ENCODE data around the gene TXNL4A. TPM values are rescaled to one million over a fixed set of nuclear protein-coding genes. Genes with fewer than 3 reads are reported as not detected.

The TXNL4A gene
- total RNA-seq, 1 experiment from 2014 or later: 216 TPM

- H3K4me1 ChIP-seq (ENCODE audit: insufficient read depth, low read length, poor library complexity, severe bottlenecking): peaks cover 11% of the 10 kb centered on the region
- no peaks in the 10 kb centered on the region for H3K9me3 ChIP-seq (ENCODE audit: low read depth, low read length, poor library complexity, severe bottlenecking)
- no peak for TF ChIP-seq EZH2 (IDR thresholded peaks at IDR 0.05; ENCODE audit: borderline replicate concordance, low read depth, low read length, poor library complexity, severe bottlenecking)
- TF ChIP-seq, protein P1, sequence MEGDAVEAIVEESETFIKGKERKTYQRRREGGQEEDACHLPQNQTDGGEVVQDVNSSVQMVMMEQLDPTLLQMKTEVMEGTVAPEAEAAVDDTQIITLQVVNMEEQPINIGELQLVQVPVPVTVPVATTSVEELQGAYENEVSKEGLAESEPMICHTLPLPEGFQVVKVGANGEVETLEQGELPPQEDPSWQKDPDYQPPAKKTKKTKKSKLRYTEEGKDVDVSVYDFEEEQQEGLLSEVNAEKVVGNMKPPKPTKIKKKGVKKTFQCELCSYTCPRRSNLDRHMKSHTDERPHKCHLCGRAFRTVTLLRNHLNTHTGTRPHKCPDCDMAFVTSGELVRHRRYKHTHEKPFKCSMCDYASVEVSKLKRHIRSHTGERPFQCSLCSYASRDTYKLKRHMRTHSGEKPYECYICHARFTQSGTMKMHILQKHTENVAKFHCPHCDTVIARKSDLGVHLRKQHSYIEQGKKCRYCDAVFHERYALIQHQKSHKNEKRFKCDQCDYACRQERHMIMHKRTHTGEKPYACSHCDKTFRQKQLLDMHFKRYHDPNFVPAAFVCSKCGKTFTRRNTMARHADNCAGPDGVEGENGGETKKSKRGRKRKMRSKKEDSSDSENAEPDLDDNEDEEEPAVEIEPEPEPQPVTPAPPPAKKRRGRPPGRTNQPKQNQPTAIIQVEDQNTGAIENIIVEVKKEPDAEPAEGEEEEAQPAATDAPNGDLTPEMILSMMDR (conservative IDR thresholded peaks at IDR 0.05; ENCODE audit: low read depth, low read length): no peak
- no peak overlapping the region for H3K27ac ChIP-seq (ENCODE audit: low read depth, low read length, poor library complexity, severe bottlenecking)
- no peak overlapping the region for H3K4me3 ChIP-seq (ENCODE audit: low read depth, low read length, poor library complexity, severe bottlenecking)
- ChIA-PET POLR2A (ENCODE audit: low non-redundant PET) (interaction anchor here (0.6 kb wide), 1 partner anchor 129 kb away, joined by 3 read pairs; no protein-coding TSS in a partner anchor), CTCF (no interaction called here)
- H3K27me3 ChIP-seq (replicated peaks; ENCODE audit: insufficient read depth, low read depth, low read length, poor library complexity): no peaks in the 10 kb centered on the region
- intact Hi-C loops (cut with micrococcal nuclease; ENCODE audit: unreplicated experiment): no loop called here
- peaks cover 23% of the 10 kb centered on the region for H3K36me3 ChIP-seq (ENCODE audit: insufficient read depth, low read length, poor library complexity, severe bottlenecking)
- no TSS peak for BruUV-seq (replicated peaks)
- DNase-seq (ENCODE audit: low spot score): no peak
Measured at GRCh38 chr18:79983253-79983652, 5.1 kb downstream of the TXNL4A start.

GRCh38 chr18:79982736-79983135 lies 5.6 kb downstream of the TXNL4A start:
- Histone ChIP-seq H3K4me3 (ENCODE audit: low read depth, low read length, poor library complexity, severe bottlenecking) (no peak overlapping the region), H3K4me1 (ENCODE audit: insufficient read depth, low read length, poor library complexity, severe bottlenecking) (peaks cover 11% of the 10 kb centered on the region), H3K27ac (ENCODE audit: low read depth, low read length, poor library complexity, severe bottlenecking) (no peak overlapping the region), H3K27me3 (replicated peaks; ENCODE audit: insufficient read depth, low read depth, low read length, poor library complexity) (no peaks in the 10 kb centered on the region), H3K9me3 (ENCODE audit: low read depth, low read length, poor library complexity, severe bottlenecking) (no peaks in the 10 kb centered on the region), H3K36me3 (ENCODE audit: insufficient read depth, low read length, poor library complexity, severe bottlenecking) (peaks cover 23% of the 10 kb centered on the region)
- TF ChIP-seq EZH2 (IDR thresholded peaks at IDR 0.05; ENCODE audit: borderline replicate concordance, low read depth, low read length, poor library complexity, severe bottlenecking): no peak
- TF ChIP-seq, protein P1 (conservative IDR thresholded peaks at IDR 0.05; ENCODE audit: low read depth, low read length): no peak
- no TSS peak for BruUV-seq (replicated peaks)
- no peak for DNase-seq (ENCODE audit: low spot score)
- ChIA-PET CTCF (no interaction called here), POLR2A (ENCODE audit: low non-redundant PET) (interaction anchor here (0.6 kb wide), 1 partner anchor 129 kb away, joined by 3 read pairs; no protein-coding TSS in a partner anchor)
- intact Hi-C loops (cut with micrococcal nuclease; ENCODE audit: unreplicated experiment): no loop called here

- POLR2A ChIA-PET (ENCODE audit: low non-redundant PET): no interaction called here
- Histone ChIP-seq H3K27ac (ENCODE audit: low read depth, low read length, poor library complexity, severe bottlenecking) (no peak overlapping the region), H3K9me3 (ENCODE audit: low read depth, low read length, poor library complexity, severe bottlenecking) (no peaks in the 10 kb centered on the region), H3K4me3 (ENCODE audit: low read depth, low read length, poor library complexity, severe bottlenecking) (no peak overlapping the region), H3K4me1 (ENCODE audit: insufficient read depth, low read length, poor library complexity, severe bottlenecking) (no peaks in the 10 kb centered on the region), H3K27me3 (replicated peaks; ENCODE audit: insufficient read depth, low read depth, low read length, poor library complexity) (no peaks in the 10 kb centered on the region), H3K36me3 (ENCODE audit: insufficient read depth, low read length, poor library complexity, severe bottlenecking) (peaks cover 28% of the 10 kb centered on the region)
- no peak for TF ChIP-seq EZH2 (IDR thresholded peaks at IDR 0.05; ENCODE audit: borderline replicate concordance, low read depth, low read length, poor library complexity, severe bottlenecking)
- TF ChIP-seq, protein P1 (conservative IDR thresholded peaks at IDR 0.05; ENCODE audit: low read depth, low read length): no peak
- intact Hi-C loops (cut with micrococcal nuclease; ENCODE audit: unreplicated experiment): no loop called here
- BruUV-seq (replicated peaks): no TSS peak
- no peak for DNase-seq (ENCODE audit: low spot score)
- CTCF ChIA-PET: no interaction called here
Measured at GRCh38 chr18:79980585-79980984, 7.8 kb downstream of the TXNL4A start.

All from A673 (cell line).